Pons (tissue), 1 donor: Measurements from ENCODE around the gene ZC3H7B.
A peak's percentile ranks its signal among the peaks of the same experiment; 100 is the strongest.
"Not testable (repeated sequence)": the region's sequence is repeated elsewhere in the genome, so short reads cannot be mapped to it uniquely, and the experiment has no call there.

Experiments
- DNase-seq: peaks from one replicate; pipeline ENCODE4 v3.0.0-alpha.2; 2016; ENCODE audit warnings: low spot score

ZC3H7B gene

GRCh38 chr22:41382098-41382578, 80.8 kb downstream of the ZC3H7B start:
- DNase-seq = peak; percentile 60

GRCh38 chr22:41382610-41383009, 81.3 kb downstream of the ZC3H7B start:
- DNase-seq = no peak

- DNase-seq = no peak
Observed at GRCh38 chr22:41383085-41383484, 81.8 kb downstream of the ZC3H7B start.

- no peak for DNase-seq
Observed at GRCh38 chr22:41384128-41384527, 82.8 kb downstream of the ZC3H7B start.

- no peak for DNase-seq
Observed at GRCh38 chr22:41387341-41387740, 86.0 kb downstream of the ZC3H7B start.

GRCh38 chr22:41394012-41394356, 92.7 kb downstream of the ZC3H7B start:
- DNase-seq = no peak

GRCh38 chr22:41395531-41396240, 94.4 kb downstream of the ZC3H7B start:
- DNase-seq = no peak

- DNase-seq = no peak
Observed at GRCh38 chr22:41397143-41397811, 96.0 kb downstream of the ZC3H7B start.

- no peak for DNase-seq
Observed at GRCh38 chr22:41398921-41399320, 97.6 kb downstream of the ZC3H7B start.

- peak; percentile 97 for DNase-seq
Observed at GRCh38 chr22:41401781-41402648, 100.7 kb downstream of the ZC3H7B start.

- DNase-seq = not testable (repeated sequence)
Observed at GRCh38 chr22:41402851-41403250, 101.5 kb downstream of the ZC3H7B start.

GRCh38 chr22:41403532-41404318, 102.4 kb downstream of the ZC3H7B start:
- DNase-seq = peak; percentile 98

GRCh38 chr22:41405588-41405987, 104.3 kb downstream of the ZC3H7B start:
- no peak for DNase-seq

GRCh38 chr22:41406410-41406809, 105.1 kb downstream of the ZC3H7B start:
- no peak for DNase-seq

- DNase-seq = no peak
Observed at GRCh38 chr22:41407433-41407832, 106.1 kb downstream of the ZC3H7B start.

GRCh38 chr22:41408665-41409064, 107.3 kb downstream of the ZC3H7B start:
- DNase-seq = no peak
